Keratinocyte (primary cell): ENCODE data around the gene WDR70. TPM values are rescaled to one million over a fixed set of nuclear protein-coding genes. Genes with fewer than 3 reads are reported as not detected.

ENCODE experiments used
- DNase-seq: peaks from one replicate; pipeline ENCODE4 v3.0.0-alpha.2; 2011; ENCODE audit warnings: low read depth, missing footprints, low spot score
- FAIRE-seq: peaks from 2 replicates; lab custom pipeline; 2011; peaks lifted over from hg19 to GRCh38; lab: Jason Lieb, UNC
- H2AFZ ChIP-seq: 2 replicates; pipeline ENCODE4 v1.6.0; 2012; ENCODE audit warnings: low read length, control low read depth, inconsistent platforms; ENCODE audit not compliant: control insufficient read depth
- H3K27ac ChIP-seq: 2 replicates; pipeline ENCODE4 v1.5.1; 2011; ENCODE audit warnings: low read length; ENCODE audit not compliant: control insufficient read depth, insufficient read depth
- H3K27me3 ChIP-seq: 3 replicates; pipeline ENCODE4 v1.6.0; 2011; ENCODE audit warnings: low read length; ENCODE audit not compliant: control insufficient read depth, insufficient read depth; ENCODE audit errors: extremely low read depth
- H3K36me3 ChIP-seq, 2 experiments: 2 replicates in 1 of 2; 3 replicates in 1 of 2; pipeline ENCODE4 v1.5.1; 2011; ENCODE audit warnings: low read length in 2 of 2, mild to moderate bottlenecking in 1 of 2; ENCODE audit not compliant: control insufficient read depth in 2 of 2, insufficient read depth in 2 of 2; ENCODE audit errors: extremely low read depth in 1 of 2
- H3K4me1 ChIP-seq: 3 replicates; pipeline ENCODE4 v1.5.1; 2011; ENCODE audit warnings: low read length; ENCODE audit not compliant: control insufficient read depth, insufficient read depth; ENCODE audit errors: extremely low read depth
- H3K4me2 ChIP-seq: 3 replicates; pipeline ENCODE4 v1.6.0; 2011; ENCODE audit warnings: low read depth, low read length; ENCODE audit not compliant: control insufficient read depth, insufficient read depth; ENCODE audit errors: extremely low read depth
- H3K4me3 ChIP-seq, 3 experiments: fragments of 200-600 bp in 1 of 3; sonication (generic) in 1 of 3; 2 replicates in 2 of 3; 3 replicates in 1 of 3; pipeline ENCODE4 v1.5.1; 2011 to 2016; ENCODE audit warnings: low read length in 3 of 3, mild to moderate bottlenecking in 3 of 3, control low read depth in 2 of 3, inconsistent platforms in 1 of 3, low read depth in 1 of 3, mixed read lengths in 1 of 3, mixed run types in 1 of 3, moderate library complexity in 1 of 3; ENCODE audit not compliant: control insufficient read depth in 2 of 3, insufficient read depth in 2 of 3; ENCODE audit errors: extremely low read depth in 1 of 3
- H3K79me2 ChIP-seq: 2 replicates; pipeline ENCODE4 v1.6.0; 2012; ENCODE audit warnings: low read length; ENCODE audit not compliant: control insufficient read depth, insufficient read depth
- H3K9ac ChIP-seq: 3 replicates; pipeline ENCODE4 v1.6.0; 2011; ENCODE audit warnings: low read length; ENCODE audit not compliant: control insufficient read depth, insufficient read depth; ENCODE audit errors: extremely low read depth
- H3K9me1 ChIP-seq: 3 replicates; pipeline ENCODE4 v1.6.0; 2011; ENCODE audit warnings: low read length; ENCODE audit not compliant: control insufficient read depth, insufficient read depth; ENCODE audit errors: extremely low read depth
- H3K9me3 ChIP-seq: 2 replicates; pipeline ENCODE4 v1.5.1; 2012; ENCODE audit warnings: low read depth, low read length; ENCODE audit not compliant: control insufficient read depth
- H4K20me1 ChIP-seq: 3 replicates; pipeline ENCODE4 v1.6.0; 2011; ENCODE audit warnings: low read length; ENCODE audit not compliant: control insufficient read depth, insufficient read depth; ENCODE audit errors: extremely low read depth
- CTCF ChIP-seq, 3 experiments: IDR thresholded peaks in 1 of 3; conservative IDR thresholded peaks in 1 of 3; optimal IDR thresholded peaks in 1 of 3; 2 replicates in 2 of 3; 3 replicates in 1 of 3; pipeline versions ENCODE3 to v1.5.1; 2011; ENCODE audit warnings: low read length in 3 of 3, mild to moderate bottlenecking in 3 of 3, moderate library complexity in 2 of 3, control low read depth in 1 of 3, inconsistent platforms in 1 of 3; ENCODE audit not compliant: insufficient read depth in 2 of 3; ENCODE audit errors: extremely low read depth in 1 of 3
- EZH2 ChIP-seq: IDR thresholded peaks from one replicate; pipeline ENCODE4 v1.6.1; 2012; ENCODE audit warnings: inconsistent platforms, mild to moderate bottlenecking, low read length, moderate library complexity
- dilution Hi-C: fragments of 300-500 bp; cut with MboI; formaldehyde crosslinking; loops from one replicate; pipeline ENCODE4 v1.7.0; 2020; ENCODE audit warnings: low sequenced_read_pairs; ENCODE audit not compliant: extremely low pct_ligation_motif_present
- polyA plus RNA-seq, 5 experiments: library from polyadenylated mRNA; depleted of rRNA in 3 of 5; stranded (reverse) in 3 of 5; stranded (forward) in 1 of 5; unstranded in 1 of 5; fragments of >200 nt; gene quantifications; 1 replicate in 1 of 5; 2 replicates in 3 of 5; 3 replicates in 1 of 5; pipeline versions ENCODE4 v1.2.1 to v1.2.3, GENCODE V29; 2011 to 2012; ENCODE audit warnings: missing spikeins in 2 of 5, low read depth in 1 of 5, low replicate concordance in 1 of 5

The WDR70 gene
- polyA plus RNA-seq, 1 donor (not counting 4 experiments of a cell fraction or from before 2014, with no cell fraction given), result 25.1 TPM

- Histone ChIP-seq H3K4me2 (no peak overlapping the region), H3K4me3 (no peak overlapping the region), H3K9me3 (no peaks in the 10 kb centered on the region), H3K27ac (no peak overlapping the region), H2AFZ (no peak overlapping the region), H3K79me2 (no peaks in the 10 kb centered on the region), H3K9me1 (no peaks in the 10 kb centered on the region), H3K4me1 (peaks cover 13% of the 10 kb centered on the region), H3K9ac (no peak overlapping the region), H3K36me3 (no peaks in the 10 kb centered on the region), H4K20me1 (no peaks in the 10 kb centered on the region), H3K27me3 (no peaks in the 10 kb centered on the region)
- dilution Hi-C loops, result no loop called here
- TF ChIP-seq CTCF (optimal IDR thresholded peaks at IDR 0.05 in 1 of 3, IDR thresholded peaks at IDR 0.05 in 1 of 3, conservative IDR thresholded peaks at IDR 0.05 in 1 of 3; ENCODE audit: extremely low read depth in 1 of 3, insufficient read depth in 2 of 3, low read length in 3 of 3) (no peak), EZH2 (no peak)
- FAIRE-seq (no peak), DNase-seq (no peak)
Observed at GRCh38 chr5:37787742-37788141, 408.6 kb downstream of the WDR70 start.

DNA sequence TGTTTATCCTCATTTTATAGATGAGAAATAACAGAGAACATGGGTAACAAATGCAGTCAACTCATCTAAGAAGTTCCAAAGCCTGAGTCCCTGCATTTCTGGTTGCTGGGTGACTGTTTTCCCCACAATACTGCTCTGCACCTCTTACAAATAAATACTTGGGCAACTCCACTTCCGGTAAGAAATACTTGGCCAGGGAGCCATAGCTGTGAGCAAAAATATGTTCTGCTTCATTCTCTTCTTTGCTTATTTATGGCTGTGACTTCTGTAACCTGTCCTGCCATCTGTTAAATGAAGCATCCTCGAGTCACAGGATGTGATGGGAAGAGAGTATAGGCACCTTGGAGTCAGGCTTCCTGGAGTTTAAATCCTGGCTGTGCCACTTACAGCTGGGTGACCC lies 410.9 kb downstream of the WDR70 start:
- Histone ChIP-seq H3K79me2 (no peaks in the 10 kb centered on the region), H3K4me1 (peaks cover 13% of the 10 kb centered on the region), H3K27me3 (no peaks in the 10 kb centered on the region), H4K20me1 (no peaks in the 10 kb centered on the region), H2AFZ (no peak overlapping the region), H3K27ac (no peak overlapping the region), H3K4me3 (no peak overlapping the region), H3K9me3 (peaks cover 3% of the 10 kb centered on the region), H3K9ac (no peak overlapping the region), H3K9me1 (no peaks in the 10 kb centered on the region), H3K36me3 (no peaks in the 10 kb centered on the region), H3K4me2 (no peak overlapping the region)
- dilution Hi-C loops, result no loop called here
- no peak for DNase-seq
- FAIRE-seq, result no peak
- no peak for TF ChIP-seq CTCF (optimal IDR thresholded peaks at IDR 0.05 in 1 of 3, IDR thresholded peaks at IDR 0.05 in 1 of 3, conservative IDR thresholded peaks at IDR 0.05 in 1 of 3; ENCODE audit: extremely low read depth in 1 of 3, insufficient read depth in 2 of 3, low read length in 3 of 3)
- TF ChIP-seq EZH2, result no peak
